Right ventricle myocardium inferior (tissue), 1 donor: ENCODE data around the gene IQUB. TPM values are rescaled to one million over a fixed set of nuclear protein-coding genes. Genes with fewer than 3 reads are reported as not detected.
"Not testable (repeated sequence)": the region's sequence is repeated elsewhere in the genome, so short reads cannot be mapped to it uniquely, and the experiment has no call there.

ENCODE experiments used
- ATAC-seq: fragments of 200-7000 bp; cut with Tn5 transposase; one replicate; pipeline ENCODE4 v1.9.1; 2020; ENCODE audit warnings: mild to moderate bottlenecking, moderate library complexity
- DNase-seq: peaks from one replicate; pipeline ENCODE4 v3.0.0; 2021; ENCODE audit errors: missing footprints
- intact Hi-C: fragments of 100-400 bp; cut with DNase I; formaldehyde crosslinking; loops from one replicate; pipeline ENCODE4 v1.11.0; 2022
- total RNA-seq: library from RNA; stranded (reverse); fragmentation: NEBNext Ultra II Directional; extraction: Animal tissue kit (Norgen Biotek cat#: 25700); gene quantifications from one replicate; pipeline ENCODE4 v1.2.1, GENCODE V29; 2021
- donor health status: DM: no; HTN: yes; CAD: no; lungs with severe emphysema.

Gene IQUB
- total RNA-seq, 1 donor from 2014 or later, result 0.54 TPM

DNA sequence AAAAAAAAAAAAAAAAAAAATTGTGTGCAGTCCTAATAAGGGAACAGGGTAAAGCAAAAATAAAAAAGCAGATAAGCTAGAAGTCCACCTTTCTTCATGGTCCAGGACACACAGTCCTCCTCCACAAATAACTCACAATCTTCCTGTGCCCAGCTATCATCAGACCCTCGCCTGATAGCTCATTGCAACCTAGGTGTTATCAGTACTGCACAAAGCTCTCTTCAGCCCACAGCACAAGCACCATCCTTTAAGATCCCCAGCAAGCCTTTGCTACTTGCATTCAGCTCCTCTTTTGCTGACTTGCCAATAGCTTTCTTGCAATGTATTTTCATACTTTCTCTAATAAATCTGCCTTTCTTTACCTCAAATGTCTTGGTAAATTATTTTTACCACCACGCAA is 18.2 kb upstream of the IQUB start:
- intact Hi-C loops, result no loop called here

DNA sequence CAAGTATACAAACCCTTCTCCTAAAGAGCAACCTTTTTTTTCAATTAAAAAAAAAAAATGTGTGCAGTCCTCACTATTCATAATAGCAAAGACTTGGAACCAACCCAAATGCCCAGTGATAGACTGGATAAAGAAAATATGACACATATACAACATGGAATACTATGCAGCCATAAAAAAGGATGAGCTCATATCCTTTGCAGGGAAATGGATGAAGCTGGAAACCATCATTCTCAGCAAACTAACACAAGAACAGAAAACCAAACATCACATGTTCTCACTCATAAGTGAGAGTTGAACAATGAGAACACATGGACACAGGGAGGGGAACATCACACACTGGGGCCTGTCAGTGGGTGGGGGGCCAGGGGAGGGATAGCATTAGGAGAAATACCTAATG is 17.7 kb upstream of the IQUB start:
- intact Hi-C loops, DNase-seq, ATAC-seq: not testable (repeated sequence)

More for the DNA sequence above, 18.2 kb upstream of the IQUB start:
- ATAC-seq, result peak; percentile 57
- no peak for DNase-seq

DNA sequence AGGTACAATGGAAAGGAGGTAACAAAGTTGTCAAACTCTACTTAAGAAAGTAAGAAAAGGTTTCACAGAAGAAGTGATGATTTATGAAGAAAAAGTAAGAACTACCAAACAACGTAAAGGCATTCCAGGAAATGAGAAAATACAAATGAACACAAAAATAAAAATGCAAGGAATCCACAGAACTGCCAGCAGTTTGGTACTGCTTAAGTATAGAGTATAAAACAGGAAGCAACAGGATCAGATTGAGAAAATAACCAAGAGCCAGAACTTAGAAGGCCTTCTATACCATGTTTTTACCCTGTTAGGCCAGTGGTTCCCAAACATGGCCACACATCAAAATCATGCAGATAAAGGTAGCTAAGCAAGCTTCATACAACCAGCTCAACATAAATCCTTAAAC is 14.0 kb upstream of the IQUB start:
- no peak for DNase-seq
- intact Hi-C loops, result no loop called here

DNA sequence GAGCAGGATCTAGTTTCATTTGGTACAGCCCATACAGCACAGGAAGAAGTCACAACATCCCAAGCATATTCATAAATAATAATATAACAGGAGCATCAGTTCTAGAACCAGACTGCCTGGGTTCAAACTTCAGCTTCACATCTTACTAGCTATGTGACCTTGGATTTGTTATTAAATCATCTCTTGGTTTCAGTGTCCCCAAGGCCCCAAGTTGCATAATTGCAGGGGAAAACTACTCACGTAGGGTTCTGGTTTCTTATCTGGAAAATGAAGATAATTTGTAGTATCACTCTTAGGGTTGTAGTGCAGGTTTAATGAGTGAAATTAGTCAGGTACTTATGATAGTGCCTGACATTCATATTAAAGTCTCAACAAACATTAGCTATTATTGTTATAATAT is 5.5 kb upstream of the IQUB start:
- intact Hi-C loops, result loop anchor here (5.0 kb wide), 1 partner anchor 48 kb away; no protein-coding TSS in a partner anchor
- DNase-seq (no peak), ATAC-seq (no peak)

More for the DNA sequence above, 14.0 kb upstream of the IQUB start:
- ATAC-seq, result no peak

DNA sequence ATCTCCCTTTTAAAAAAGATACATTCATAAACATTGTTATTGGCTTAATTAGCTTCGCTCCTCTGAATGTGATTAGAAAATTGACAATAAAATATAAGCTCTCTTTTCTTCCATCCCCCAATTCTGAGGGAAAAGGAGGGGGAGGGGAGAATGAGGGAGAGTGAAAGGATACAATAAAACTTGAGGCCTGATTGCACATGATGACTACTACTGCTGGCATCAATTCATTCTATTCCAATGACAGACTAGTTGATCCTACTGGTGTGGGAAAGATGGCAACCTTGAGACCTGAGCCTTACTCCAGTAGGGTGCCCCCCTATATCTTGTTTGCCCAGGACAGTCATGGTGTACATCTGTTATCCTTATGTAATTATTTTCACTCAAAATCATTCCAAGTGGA is 4.5 kb upstream of the IQUB start:
- ATAC-seq (no peak), DNase-seq (no peak)

DNA sequence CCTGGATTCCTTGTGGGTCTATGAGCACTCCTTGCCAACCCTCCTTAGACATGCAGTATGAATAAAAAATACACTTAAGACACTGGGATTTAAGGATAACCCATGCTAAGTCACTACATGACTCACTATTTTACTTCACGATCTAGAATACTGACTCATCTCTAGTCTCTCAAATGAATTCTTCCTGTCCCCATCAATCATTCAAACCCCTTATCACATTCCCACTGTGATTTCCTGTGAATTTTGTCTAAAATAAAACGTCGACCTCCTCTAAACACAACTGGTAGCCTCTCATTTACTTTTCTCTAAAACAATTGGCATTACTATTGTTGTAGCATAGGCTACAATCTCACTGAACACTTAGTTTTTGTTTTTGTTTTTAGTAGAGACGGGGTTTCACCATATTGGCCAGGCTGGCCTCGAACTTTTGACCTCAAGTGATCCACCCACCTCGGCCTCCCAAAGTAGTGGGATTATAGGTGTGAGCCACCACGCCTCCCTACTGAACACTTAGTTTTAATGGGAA is 3.9 kb upstream of the IQUB start:
- ATAC-seq (no peak), DNase-seq (no peak)
- intact Hi-C loops, result loop anchor here (5.0 kb wide), 1 partner anchor 46 kb away; no protein-coding TSS in a partner anchor

More for the DNA sequence above, 4.5 kb upstream of the IQUB start:
- intact Hi-C loops, result loop anchor here (5.0 kb wide), 1 partner anchor 47 kb away; no protein-coding TSS in a partner anchor

DNA sequence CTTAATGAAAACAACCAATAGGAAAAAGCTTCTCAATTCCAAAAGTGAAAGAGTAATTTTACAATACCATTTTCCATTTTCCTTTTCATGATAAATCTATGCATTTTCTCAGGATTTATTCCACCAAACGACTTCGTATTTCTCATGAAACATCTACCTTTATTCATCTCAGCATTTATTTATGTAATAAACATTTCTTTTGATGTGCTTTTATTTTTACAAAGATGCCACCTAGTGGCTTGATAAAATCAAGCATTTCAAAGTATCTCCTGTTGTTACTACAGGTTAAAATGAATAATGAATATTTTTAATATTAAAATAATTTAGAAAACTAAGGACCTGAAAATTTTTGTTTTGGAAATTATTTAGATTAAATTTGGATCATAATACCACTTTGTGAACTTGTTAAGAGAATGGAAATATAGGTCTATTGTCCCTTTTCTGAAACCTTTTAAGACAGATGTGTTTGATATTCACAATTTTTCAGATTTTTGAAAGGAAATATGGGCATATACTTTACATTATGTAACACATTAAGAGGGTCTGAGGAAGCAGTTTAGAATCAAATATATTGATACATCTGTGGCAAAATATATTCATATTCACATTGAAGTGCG is 2.7 kb upstream of the IQUB start:
- intact Hi-C loops, result loop anchor here (5.0 kb wide), 1 partner anchor 45 kb away; no protein-coding TSS in a partner anchor

DNA sequence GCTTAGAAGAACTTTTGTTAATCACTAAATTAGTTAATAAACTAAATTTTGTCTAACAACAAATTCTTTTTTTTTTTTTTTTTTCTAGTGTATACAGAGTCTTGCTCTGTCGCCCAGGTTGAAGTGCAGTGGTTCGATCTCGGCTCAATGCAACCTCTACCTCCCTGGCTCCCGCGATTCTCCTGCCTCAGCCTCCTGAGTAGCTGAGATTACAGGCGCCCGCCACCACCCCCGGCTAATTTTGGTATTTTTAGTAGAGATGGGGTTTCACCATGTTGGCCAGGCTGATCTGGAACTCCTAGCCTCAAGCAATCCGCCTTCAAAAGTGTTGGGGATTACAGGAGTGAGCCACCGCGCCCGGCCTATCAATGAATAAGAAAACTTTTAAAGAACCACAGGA is 1.1 kb upstream of the IQUB start:
- ATAC-seq, result no peak
- DNase-seq, result peak; percentile 66
- intact Hi-C loops, result loop anchor here (2.0 to 5.0 kb wide), 2 partner anchors 43 to 213 kb away; partner anchors contain the start of gene WASL

More for the DNA sequence above, 2.7 kb upstream of the IQUB start:
- DNase-seq (no peak), ATAC-seq (no peak)

DNA sequence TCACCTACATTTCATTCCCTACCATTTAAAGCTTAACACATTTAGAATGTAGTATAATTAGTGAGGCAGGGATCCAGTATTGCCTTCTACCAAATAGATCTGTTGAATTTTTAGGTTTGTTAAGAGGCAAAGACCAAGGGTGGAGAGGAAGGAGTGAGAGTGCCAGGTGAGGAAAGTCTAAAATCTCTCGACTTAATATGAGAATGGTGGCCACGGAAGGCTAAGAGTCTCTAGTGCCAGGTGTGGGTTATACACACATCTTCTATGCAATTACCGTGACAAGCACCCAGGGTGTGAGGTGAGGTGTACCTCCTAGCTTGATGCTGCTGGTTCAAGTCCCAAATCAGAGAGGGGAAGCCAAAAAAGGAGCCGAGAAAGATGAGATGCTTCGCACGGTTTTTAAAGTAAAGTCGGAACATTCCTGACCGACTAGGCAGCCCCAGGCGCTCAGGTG is 439 bp downstream of the IQUB start:
- intact Hi-C loops, result loop anchor here (1.0 to 2.0 kb wide), 2 partner anchors 23 to 215 kb away; partner anchors contain the start of genes NDUFA5 and WASL
- DNase-seq (no peak), ATAC-seq (no peak)

DNA sequence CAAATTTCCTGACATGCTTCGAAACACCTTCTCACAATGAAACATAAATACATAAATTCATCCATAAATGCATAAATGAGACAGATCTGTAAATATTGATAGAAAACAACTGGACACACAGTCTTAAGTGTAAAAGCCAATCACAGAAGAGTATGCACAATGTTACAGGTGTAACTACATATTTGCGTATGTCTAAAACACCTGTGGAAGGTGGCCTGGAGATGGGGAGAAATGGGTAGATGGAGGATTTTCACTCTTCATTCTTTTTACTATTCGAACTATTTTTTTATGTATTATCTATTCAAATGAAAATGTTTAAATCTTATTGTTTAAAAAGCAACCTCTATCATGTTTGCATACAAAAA is 860 bp downstream of the IQUB start:
- intact Hi-C loops, result no loop called here
- DNase-seq, result no peak
- no peak for ATAC-seq

DNA sequence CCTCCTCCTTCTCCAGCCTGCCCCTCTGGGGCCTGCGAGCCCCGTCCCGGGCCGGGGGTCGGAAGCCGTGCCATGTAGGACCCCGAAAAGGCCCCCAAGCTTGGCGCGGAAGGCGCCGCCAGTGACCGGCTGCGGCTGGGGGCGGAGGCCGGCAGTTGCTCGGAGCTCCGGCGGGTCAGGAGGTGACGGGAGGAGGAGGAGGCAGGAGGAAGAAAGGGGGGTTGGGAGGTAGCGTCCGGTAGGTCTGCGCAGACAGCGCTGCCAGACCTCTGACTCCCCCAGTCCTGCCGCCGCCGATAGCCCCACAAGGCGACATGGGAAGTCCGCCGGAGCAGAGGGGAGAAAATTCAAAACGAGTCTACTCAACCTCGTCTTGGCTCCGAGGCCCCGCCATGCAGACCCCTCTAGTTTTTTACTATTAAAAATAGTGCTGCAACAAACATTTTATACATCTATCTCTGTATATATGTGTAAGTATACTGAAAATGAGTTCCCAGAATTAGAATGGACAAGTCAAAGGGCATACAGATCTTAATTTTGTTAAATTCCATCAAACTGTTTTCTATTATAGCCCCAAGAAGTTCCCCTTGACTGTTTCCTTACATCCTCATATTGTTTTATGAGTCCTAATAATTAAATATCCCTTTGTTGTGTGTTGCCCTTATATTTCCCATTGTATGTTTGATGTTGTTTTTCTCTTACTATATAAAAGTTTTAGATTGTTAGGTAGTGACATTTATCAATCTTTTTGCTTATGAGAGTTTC is 1.4 kb downstream of the IQUB start:
- ATAC-seq, result peak; percentile 24
- peak; percentile 41 for DNase-seq
- intact Hi-C loops, result not testable (repeated sequence)

DNA sequence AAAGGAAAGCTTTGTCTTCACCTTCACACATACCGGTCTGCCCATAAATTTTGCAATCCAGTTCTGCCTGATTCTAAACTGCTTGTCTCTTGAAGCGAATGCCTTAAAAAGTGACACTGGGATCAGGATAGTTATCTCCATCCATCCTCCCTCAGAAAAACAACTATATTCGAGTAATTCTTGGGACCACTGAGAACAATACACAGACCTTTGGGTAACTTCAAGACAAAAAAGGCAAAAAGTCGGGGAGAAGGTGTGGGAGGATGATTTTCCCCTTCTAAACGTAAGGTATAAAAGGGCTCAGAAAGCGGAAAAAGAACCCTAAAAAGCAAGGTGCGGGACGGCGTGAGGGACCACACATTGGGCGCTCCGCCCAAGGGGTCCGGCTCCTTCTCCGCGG is 2.1 kb downstream of the IQUB start:
- intact Hi-C loops, DNase-seq, ATAC-seq: not testable (repeated sequence)

DNA sequence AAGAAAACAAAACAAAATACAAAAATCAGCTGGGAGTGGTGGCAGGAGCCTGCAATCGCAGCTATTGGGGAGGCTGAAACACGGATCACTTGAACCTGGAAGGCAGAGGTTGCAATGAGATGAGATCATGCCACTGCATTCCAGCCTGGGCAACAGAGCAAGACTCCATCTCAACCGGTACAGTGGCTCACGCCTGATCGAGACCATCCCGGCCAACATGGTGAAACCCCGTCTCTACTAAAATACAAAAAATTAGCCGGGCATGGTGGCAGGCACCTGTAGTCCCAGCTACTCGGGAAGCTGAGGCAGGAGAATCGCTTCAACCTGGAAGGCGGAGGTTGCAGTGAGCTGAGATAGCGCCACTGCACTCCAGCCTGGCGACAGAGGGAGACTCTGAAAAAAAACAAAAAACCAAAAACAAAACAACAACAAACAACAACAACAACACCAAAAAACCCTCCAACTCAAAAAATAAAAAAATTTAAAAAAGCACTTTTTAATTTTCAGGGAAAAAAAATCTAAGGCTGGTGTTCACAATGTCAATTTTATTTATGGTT is 4.3 kb downstream of the IQUB start:
- intact Hi-C loops, DNase-seq, ATAC-seq: not testable (repeated sequence)

DNA sequence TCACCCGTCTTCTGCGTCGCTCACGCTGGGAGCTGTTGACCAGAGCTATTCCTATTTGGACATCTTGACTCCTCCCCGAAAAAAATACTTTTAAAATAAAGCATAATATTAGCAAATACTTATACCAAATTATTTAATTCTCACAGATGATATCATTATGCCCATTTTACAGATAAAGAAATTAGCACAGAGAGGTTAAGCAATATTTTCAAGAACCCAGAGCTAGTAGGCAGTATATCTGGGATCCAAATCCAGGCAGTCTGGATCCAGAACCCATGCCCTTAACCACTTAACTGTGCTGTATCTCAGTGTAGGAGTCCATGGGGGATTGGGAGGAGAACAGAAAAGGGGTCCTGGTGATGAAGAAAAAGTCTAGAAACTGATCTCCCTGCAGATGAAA is 6.1 kb downstream of the IQUB start:
- ATAC-seq, result no peak
- DNase-seq, result no peak
- intact Hi-C loops, result no loop called here

DNA sequence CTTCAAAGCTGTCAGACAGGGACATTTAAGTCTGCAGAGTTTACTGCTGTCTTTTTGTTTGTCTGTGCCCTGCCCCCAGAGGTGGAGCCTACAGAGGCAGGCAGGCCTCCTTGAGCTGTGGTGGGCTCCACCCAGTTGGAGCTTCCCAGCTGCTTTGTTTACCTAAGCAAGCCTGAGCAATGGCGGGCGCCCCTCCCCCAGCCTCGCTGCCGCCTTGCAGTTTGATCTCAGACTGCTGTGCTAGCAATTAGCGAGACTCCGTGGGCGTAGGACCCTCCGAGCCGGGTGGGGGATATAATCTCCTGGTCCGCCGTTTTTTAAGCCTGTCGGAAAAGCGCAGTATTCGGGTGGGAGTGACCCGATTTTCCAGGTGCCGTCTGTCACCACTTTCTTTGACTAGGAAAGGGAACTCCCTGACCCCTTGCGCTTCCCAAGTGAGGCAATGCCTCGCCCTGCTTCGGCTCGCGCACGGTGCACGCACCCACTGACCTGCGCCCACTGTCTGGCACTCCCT is 6.6 kb downstream of the IQUB start:
- intact Hi-C loops, DNase-seq, ATAC-seq: not testable (repeated sequence)

DNA sequence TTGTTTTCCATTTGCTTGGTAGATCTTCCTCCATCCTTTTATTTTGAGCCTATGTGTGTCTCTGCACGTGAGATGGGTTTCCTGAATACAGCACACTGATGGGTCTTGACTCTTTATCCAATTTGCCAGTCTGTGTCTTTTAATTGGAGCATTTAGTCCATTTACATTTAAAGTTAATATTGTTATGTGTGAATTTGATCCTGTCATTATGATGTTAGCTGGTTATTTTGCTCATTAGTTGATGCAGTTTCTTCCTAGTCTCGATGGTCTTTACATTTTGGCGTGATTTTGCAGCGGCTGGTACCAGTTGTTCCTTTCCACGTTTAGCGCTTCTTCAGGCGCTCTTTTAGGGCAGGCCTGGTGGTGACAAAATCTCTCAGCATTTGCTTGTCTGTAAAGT is 7.9 kb downstream of the IQUB start:
- ATAC-seq, intact Hi-C loops, DNase-seq: not testable (repeated sequence)

DNA sequence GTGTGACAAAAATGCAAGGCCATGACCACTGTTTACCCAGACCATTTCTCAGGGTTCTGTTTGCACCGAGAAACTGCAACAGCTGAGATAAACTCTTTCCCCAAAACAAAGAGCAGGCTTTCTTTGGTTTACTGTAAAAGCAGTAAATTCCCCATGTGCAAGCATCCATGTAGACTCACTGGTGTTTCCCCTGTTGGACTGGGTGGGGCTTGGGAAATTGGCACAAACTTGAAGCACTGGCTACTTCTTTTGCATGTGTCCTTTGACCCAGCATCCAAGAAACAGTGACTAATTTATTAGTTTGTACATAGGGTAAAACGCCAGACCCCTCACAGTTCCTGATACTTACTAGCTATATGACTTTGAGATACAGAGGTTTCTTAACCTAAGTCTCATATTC is 12.3 kb downstream of the IQUB start:
- DNase-seq, result no peak
- intact Hi-C loops, result no loop called here
- no peak for ATAC-seq

DNA sequence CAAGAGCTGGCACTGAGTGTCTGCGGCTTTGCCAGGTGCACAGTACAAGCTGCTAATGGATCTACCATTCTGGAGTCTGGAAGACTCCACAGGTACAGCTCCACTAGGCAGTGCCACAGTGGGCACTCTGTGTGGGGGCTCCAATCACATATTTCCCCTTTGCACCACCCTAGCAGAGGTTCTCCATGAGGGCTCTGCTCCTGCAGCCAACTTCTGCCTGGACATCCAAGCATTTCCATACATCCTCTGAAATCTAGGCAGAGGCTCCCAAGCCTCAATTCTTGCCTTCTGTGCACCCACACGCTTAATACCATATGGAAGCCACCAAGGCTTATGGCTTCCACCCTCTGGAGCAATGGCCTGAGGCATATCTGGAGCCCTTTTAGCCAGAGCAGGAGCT is 29.2 kb downstream of the IQUB start:
- DNase-seq, result no peak
- ATAC-seq, result no peak
- intact Hi-C loops, result no loop called here

DNA sequence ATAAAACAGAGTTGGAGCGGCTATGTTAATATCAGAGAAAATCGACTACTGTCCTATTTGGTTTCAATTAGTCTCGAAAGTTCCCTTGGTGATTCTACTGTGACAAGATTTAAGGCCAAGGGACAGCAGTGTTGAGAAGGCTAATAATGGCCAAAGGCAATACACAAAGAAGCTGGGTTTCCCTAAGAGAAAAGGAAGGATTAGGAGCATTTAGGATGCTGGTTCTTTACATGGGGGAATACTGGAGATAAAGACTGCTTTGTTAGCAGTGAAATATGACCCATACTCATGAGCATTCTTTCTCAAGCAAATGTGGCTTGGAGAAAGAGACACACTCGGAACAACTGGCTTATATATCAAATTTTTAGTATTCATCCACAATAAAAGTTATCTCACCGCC is 32.2 kb downstream of the IQUB start:
- no peak for ATAC-seq
- no peak for DNase-seq
- intact Hi-C loops, result no loop called here
